SK-N-SH (cell line): ENCODE measurements around the gene KIT. TPM values are rescaled to one million over a fixed set of nuclear protein-coding genes. Genes with fewer than 3 reads are reported as not detected.

ENCODE experiments used
- CTCF ChIA-PET: fragments of 300-600, 350-600 bp; formaldehyde crosslinking; extraction: SDS; loops from one replicate; lab custom pipeline; 2021; lab: Yijun Ruan, JAX
- POLR2A ChIA-PET: fragments of 350-600 bp; sonication (Branson Sonifier 250); formaldehyde crosslinking; extraction: SDS; loops from one replicate; lab custom pipeline; 2020; ENCODE audit warnings: antibody characterized with exemption, inconsistent platforms; lab: Yijun Ruan, JAX
- DNase-seq: peaks from one replicate; pipeline ENCODE4 v3.0.0; 2012
- H2AFZ ChIP-seq: fragments of 200-600 bp; sonication (generic); 2 replicates; pipeline ENCODE4 v1.8.1; 2016; ENCODE audit warnings: antibody characterized with exemption, mild to moderate bottlenecking, low read depth
- H3F3A ChIP-seq: fragments of 200-600 bp; sonication (generic); replicated peaks from 2 replicates; pipeline ENCODE3; 2016; ENCODE audit warnings: antibody characterized with exemption, mild to moderate bottlenecking; ENCODE audit not compliant: insufficient read depth
- H3K27ac ChIP-seq, 2 experiments: fragments of 200-500 bp in 1 of 2; fragments of 200-600 bp in 1 of 2; sonication (Bioruptor generic) in 1 of 2; sonication (generic), shearing (Covaris generic) in 1 of 2; 2 replicates each; pipeline versions ENCODE4 v1.5.1 to v1.6.1; 2014 to 2016; ENCODE audit warnings: low read depth in 2 of 2, inconsistent platforms in 1 of 2, low read length in 1 of 2, mild to moderate bottlenecking in 1 of 2, mixed read lengths in 1 of 2
- H3K27me3 ChIP-seq: fragments of 200-600 bp; sonication (generic), shearing (Covaris generic); 2 replicates; pipeline ENCODE4 v1.6.1; 2016; ENCODE audit warnings: mixed run types; ENCODE audit not compliant: insufficient read depth
- H3K36me3 ChIP-seq, 2 experiments: fragments of 200-500 bp in 1 of 2; fragments of 200-600 bp in 1 of 2; sonication (Bioruptor generic) in 1 of 2; sonication (generic) in 1 of 2; replicated peaks in 1 of 2; 2 replicates each; pipeline versions ENCODE3 to v1.5.1; 2014 to 2016; ENCODE audit warnings: low read length in 1 of 2, mild to moderate bottlenecking in 1 of 2; ENCODE audit not compliant: insufficient read depth in 2 of 2, control insufficient read depth in 1 of 2
- H3K4me1 ChIP-seq, 2 experiments: fragments of 200-500 bp in 1 of 2; fragments of 200-600 bp in 1 of 2; sonication (Bioruptor generic) in 1 of 2; sonication (generic), shearing (Covaris generic) in 1 of 2; 2 replicates each; pipeline versions ENCODE4 v1.5.1 to v1.6.1; 2014 to 2016; ENCODE audit warnings: low read depth in 1 of 2, low read length in 1 of 2, mixed run types in 1 of 2; ENCODE audit not compliant: insufficient read depth in 2 of 2, control insufficient read depth in 1 of 2
- H3K4me2 ChIP-seq: fragments of 200-600 bp; sonication (generic), shearing (Covaris generic); 2 replicates; pipeline ENCODE4 v1.6.1; 2017; ENCODE audit warnings: mixed run types
- H3K4me3 ChIP-seq, 2 experiments: fragments of 200-500 bp in 1 of 2; fragments of 200-600 bp in 1 of 2; sonication (Bioruptor generic) in 1 of 2; sonication (generic), shearing (Covaris generic) in 1 of 2; 2 replicates each; pipeline versions ENCODE4 v1.5.1 to v1.8.1; 2014 to 2016; ENCODE audit warnings: low read depth in 2 of 2, inconsistent platforms in 1 of 2, low read length in 1 of 2, mild to moderate bottlenecking in 1 of 2, mixed read lengths in 1 of 2, moderate library complexity in 1 of 2
- H3K79me2 ChIP-seq: fragments of 200-600 bp; sonication (generic); 2 replicates; pipeline ENCODE4 v1.8.1; 2017; ENCODE audit warnings: mild to moderate bottlenecking; ENCODE audit not compliant: insufficient read depth
- H3K9ac ChIP-seq: fragments of 200-600 bp; sonication (generic); 2 replicates; pipeline ENCODE4 v1.6.1; 2017; ENCODE audit warnings: mixed run types
- H3K9me2 ChIP-seq: fragments of 200-600 bp; sonication (generic); 2 replicates; pipeline ENCODE4 v1.6.1; 2017; ENCODE audit warnings: mixed run types
- H3K9me3 ChIP-seq: fragments of 200-600 bp; sonication (generic); 2 replicates; pipeline ENCODE4 v1.6.1; 2017; ENCODE audit warnings: mixed run types, mild to moderate bottlenecking, moderate library complexity
- H4K20me1 ChIP-seq: fragments of 200-600 bp; sonication (generic); 2 replicates; pipeline ENCODE4 v1.6.1; 2017; ENCODE audit warnings: mild to moderate bottlenecking, mixed run types; ENCODE audit not compliant: insufficient read depth
- EZH2phosphoT487 ChIP-seq: fragments of 200-600 bp; sonication (generic); IDR thresholded peaks from 2 replicates; pipeline ENCODE4 v1.6.1; 2017; ENCODE audit warnings: low read depth, mixed run types, mild to moderate bottlenecking, antibody characterized with exemption, moderate library complexity, borderline replicate concordance
- FOXM1 ChIP-seq: IDR thresholded peaks from 2 replicates; pipeline ENCODE4 v1.4.0; 2012; ENCODE audit warnings: low read depth, mild to moderate bottlenecking
- GABPA ChIP-seq: IDR thresholded peaks from 2 replicates; pipeline ENCODE4 v1.4.0; 2012; ENCODE audit warnings: low read depth, mild to moderate bottlenecking
- GATA2 ChIP-seq: sonication (generic); formaldehyde crosslinking; IDR thresholded peaks from 2 replicates; pipeline ENCODE4 v1.5.0; 2020; ENCODE audit warnings: mild to moderate bottlenecking, missing genetic modification reagents
- IRF3 ChIP-seq: fragments of 150-350 bp; IDR thresholded peaks from 2 replicates; pipeline ENCODE4 v1.6.1; 2016; ENCODE audit warnings: mild to moderate bottlenecking, low read depth, low read length
- RAD21 ChIP-seq: IDR thresholded peaks from 2 replicates; pipeline ENCODE4 v1.6.1; 2012; ENCODE audit warnings: mild to moderate bottlenecking, low read length
- TAF1 ChIP-seq: IDR thresholded peaks from 2 replicates; pipeline ENCODE4 v1.6.1; 2012; ENCODE audit warnings: low read depth, mild to moderate bottlenecking, low read length, moderate library complexity, borderline replicate concordance
- TEAD4 ChIP-seq: IDR thresholded peaks from 2 replicates; pipeline ENCODE4 v1.4.0; 2012; ENCODE audit warnings: mild to moderate bottlenecking, borderline replicate concordance; ENCODE audit not compliant: insufficient read depth
- YY1 ChIP-seq: IDR thresholded peaks from 2 replicates; pipeline ENCODE4 v1.4.0; 2012; ENCODE audit warnings: low read depth, mild to moderate bottlenecking
- WGBS: methylation state at CpG from one replicate; pipeline ENCODE4 v1.1.6; 2017; ENCODE audit warnings: low lambda C conversion rate; 5-methylcytosine and 5-hydroxymethylcytosine counted together
- polyA plus RNA-seq, 3 experiments: library from polyadenylated mRNA; depleted of rRNA; stranded (reverse); fragments of >200 nt; gene quantifications; 2 replicates each; pipeline ENCODE4 v1.2.3, GENCODE V29; 2012
- TF ChIP-seq, protein P1 (sequence below): IDR thresholded peaks from 2 replicates; pipeline ENCODE4; 2012
- TF ChIP-seq, protein P2 (sequence below): IDR thresholded peaks from 2 replicates; pipeline ENCODE4 v1.4.0; 2012; ENCODE audit warnings: low read depth
- TF ChIP-seq, protein P3 (sequence below): IDR thresholded peaks from 2 replicates; pipeline ENCODE4 v1.4.0; 2012; ENCODE audit warnings: low read depth, borderline replicate concordance

KIT gene
- polyA plus RNA-seq, 1 of the 3 experiments (the other 2 are of a cell fraction): 0.79 TPM

- H3K9me2 ChIP-seq: no peaks in the 10 kb centered on the region
- ChIA-PET CTCF (interaction anchor here (1.0 to 1.1 kb wide), 2 partner anchors 18 to 62 kb away, joined by 3 to 4 read pairs; no protein-coding TSS in a partner anchor), POLR2A (no interaction called here)
- TF ChIP-seq TAF1 (no peak), GATA2 (CRISPR knock-in tag) (peak; percentile 66), EZH2phosphoT487 (no peak)
- H2AFZ ChIP-seq: no peak overlapping the region
- no peaks in the 10 kb centered on the region for H3K9me3 ChIP-seq
- H3K4me3 ChIP-seq: no peak overlapping the region
- H3K27ac ChIP-seq: no peak overlapping the region
- no peaks in the 10 kb centered on the region for H3K36me3 ChIP-seq
- 42% methylated on average over 5 of the region's 5 CpGs for WGBS
- no peaks in the 10 kb centered on the region for H3K27me3 ChIP-seq
- no peak overlapping the region for H3K4me2 ChIP-seq
- H4K20me1 ChIP-seq: no peaks in the 10 kb centered on the region
- H3K79me2 ChIP-seq: no peaks in the 10 kb centered on the region
- no peak for DNase-seq
- H3F3A ChIP-seq: peaks cover 4% of the 10 kb centered on the region
- no peaks in the 10 kb centered on the region; a peak in 2 of 4 replicates for H3K4me1 ChIP-seq
- H3K9ac ChIP-seq: no peak overlapping the region
These were observed 58.8 kb downstream of the KIT start for GRCh38 chr4:54716478-54717065.

DNA sequence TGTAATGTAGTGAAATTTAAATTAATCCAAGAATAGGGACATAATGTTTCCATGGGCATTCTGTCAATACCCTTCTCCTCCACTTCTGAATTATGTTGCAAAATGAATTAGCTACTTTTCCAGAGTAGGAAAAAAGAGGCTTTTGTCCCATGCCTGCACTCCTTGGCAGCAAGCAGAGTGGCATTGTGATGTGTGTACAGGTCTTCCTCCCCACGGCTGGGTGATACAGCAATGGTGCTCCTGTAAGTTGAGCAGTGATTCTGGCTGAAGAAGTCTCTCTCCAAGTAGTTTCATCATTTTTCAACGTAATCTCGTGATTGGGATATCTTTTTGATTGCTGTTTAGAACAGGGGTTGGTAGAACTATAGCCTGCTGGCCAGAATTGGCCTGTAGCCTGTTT lies 59.9 kb downstream of the KIT start:
- no peaks in the 10 kb centered on the region for H4K20me1 ChIP-seq
- no peak overlapping the region for H3K4me3 ChIP-seq
- H3K4me2 ChIP-seq: no peak overlapping the region
- WGBS: 17% methylated on average over 3 of the region's 3 CpGs
- no peak overlapping the region for H2AFZ ChIP-seq
- H3K36me3 ChIP-seq: no peaks in the 10 kb centered on the region
- peaks cover 4% of the 10 kb centered on the region for H3F3A ChIP-seq
- no peaks in the 10 kb centered on the region for H3K79me2 ChIP-seq
- no peaks in the 10 kb centered on the region for H3K9me2 ChIP-seq
- H3K27me3 ChIP-seq: no peaks in the 10 kb centered on the region
- H3K27ac ChIP-seq: no peak overlapping the region
- TF ChIP-seq TAF1 (no peak), GABPA (no peak), TEAD4 (no peak), FOXM1 (no peak), IRF3 (no peak), EZH2phosphoT487 (no peak), YY1 (no peak), RAD21 (no peak)
- TF ChIP-seq, protein P1, sequence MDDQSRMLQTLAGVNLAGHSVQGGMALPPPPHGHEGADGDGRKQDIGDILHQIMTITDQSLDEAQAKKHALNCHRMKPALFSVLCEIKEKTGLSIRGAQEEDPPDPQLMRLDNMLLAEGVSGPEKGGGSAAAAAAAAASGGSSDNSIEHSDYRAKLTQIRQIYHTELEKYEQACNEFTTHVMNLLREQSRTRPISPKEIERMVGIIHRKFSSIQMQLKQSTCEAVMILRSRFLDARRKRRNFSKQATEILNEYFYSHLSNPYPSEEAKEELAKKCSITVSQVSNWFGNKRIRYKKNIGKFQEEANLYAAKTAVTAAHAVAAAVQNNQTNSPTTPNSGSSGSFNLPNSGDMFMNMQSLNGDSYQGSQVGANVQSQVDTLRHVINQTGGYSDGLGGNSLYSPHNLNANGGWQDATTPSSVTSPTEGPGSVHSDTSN: no peak
- TF ChIP-seq, protein P2, sequence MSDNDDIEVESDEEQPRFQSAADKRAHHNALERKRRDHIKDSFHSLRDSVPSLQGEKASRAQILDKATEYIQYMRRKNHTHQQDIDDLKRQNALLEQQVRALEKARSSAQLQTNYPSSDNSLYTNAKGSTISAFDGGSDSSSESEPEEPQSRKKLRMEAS: no peak
- TF ChIP-seq, protein P3, sequence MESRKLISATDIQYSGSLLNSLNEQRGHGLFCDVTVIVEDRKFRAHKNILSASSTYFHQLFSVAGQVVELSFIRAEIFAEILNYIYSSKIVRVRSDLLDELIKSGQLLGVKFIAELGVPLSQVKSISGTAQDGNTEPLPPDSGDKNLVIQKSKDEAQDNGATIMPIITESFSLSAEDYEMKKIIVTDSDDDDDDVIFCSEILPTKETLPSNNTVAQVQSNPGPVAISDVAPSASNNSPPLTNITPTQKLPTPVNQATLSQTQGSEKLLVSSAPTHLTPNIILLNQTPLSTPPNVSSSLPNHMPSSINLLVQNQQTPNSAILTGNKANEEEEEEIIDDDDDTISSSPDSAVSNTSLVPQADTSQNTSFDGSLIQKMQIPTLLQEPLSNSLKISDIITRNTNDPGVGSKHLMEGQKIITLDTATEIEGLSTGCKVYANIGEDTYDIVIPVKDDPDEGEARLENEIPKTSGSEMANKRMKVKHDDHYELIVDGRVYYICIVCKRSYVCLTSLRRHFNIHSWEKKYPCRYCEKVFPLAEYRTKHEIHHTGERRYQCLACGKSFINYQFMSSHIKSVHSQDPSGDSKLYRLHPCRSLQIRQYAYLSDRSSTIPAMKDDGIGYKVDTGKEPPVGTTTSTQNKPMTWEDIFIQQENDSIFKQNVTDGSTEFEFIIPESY: no peak
- DNase-seq: no peak
- no peaks in the 10 kb centered on the region; a peak in 2 of 4 replicates for H3K4me1 ChIP-seq
- H3K9me3 ChIP-seq: no peaks in the 10 kb centered on the region
- POLR2A ChIA-PET: no interaction called here
- H3K9ac ChIP-seq: no peak overlapping the region
- CTCF ChIA-PET: interaction anchor here (0.9 kb wide), 1 partner anchor 293 kb away, joined by 3 read pairs; no protein-coding TSS in a partner anchor
